ENCODE results near the gene CFAP46. TPM values are rescaled to one million over a fixed set of nuclear protein-coding genes. Genes with fewer than 3 reads are reported as not detected.

CFAP46 gene
- total RNA-seq, 1 donor from 2014 or later, result 1.3 TPM

DNA sequence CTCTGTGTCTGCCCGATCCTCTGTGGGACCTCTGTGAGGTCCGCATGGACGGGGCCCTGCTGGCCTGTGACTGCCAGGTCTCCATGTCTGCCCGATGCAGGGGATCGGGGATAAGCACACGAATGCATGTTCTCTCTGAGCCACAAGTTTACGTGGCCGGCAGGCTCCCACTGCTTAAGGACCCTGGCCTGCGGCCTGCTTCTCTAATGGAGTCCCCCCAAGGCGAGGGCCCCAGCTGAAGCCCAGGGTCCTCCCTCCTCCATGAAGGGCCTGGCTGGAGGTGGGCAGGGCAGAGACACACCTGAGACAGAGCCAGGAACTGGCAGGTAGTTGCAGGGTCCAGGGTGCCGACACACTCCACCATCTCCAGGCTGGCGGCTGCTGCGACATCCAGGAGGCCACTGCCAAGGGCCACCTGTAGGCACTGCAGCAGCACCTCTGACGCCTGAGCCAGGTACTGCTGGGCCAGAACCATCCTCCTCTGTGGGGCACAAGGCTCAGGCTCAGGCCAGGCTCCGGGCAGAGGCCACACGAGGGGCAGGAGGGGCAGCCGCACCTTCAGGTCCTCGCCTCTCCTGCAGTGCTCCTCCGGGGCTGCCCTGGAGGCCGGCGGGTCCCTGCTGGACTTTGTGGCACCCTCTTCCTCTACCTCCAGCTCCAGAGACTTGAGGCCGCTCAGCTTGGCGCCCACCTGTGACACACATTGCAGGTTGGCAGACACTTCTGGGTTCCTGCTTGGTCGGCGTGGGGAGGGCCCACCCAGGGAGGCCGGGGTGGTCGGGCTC is 95.5 kb downstream of the CFAP46 start:
- no peak for TF ChIP-seq EZH2 (IDR thresholded peaks at IDR 0.05; ENCODE audit: insufficient read depth, low read length)
- TF ChIP-seq, protein P1, sequence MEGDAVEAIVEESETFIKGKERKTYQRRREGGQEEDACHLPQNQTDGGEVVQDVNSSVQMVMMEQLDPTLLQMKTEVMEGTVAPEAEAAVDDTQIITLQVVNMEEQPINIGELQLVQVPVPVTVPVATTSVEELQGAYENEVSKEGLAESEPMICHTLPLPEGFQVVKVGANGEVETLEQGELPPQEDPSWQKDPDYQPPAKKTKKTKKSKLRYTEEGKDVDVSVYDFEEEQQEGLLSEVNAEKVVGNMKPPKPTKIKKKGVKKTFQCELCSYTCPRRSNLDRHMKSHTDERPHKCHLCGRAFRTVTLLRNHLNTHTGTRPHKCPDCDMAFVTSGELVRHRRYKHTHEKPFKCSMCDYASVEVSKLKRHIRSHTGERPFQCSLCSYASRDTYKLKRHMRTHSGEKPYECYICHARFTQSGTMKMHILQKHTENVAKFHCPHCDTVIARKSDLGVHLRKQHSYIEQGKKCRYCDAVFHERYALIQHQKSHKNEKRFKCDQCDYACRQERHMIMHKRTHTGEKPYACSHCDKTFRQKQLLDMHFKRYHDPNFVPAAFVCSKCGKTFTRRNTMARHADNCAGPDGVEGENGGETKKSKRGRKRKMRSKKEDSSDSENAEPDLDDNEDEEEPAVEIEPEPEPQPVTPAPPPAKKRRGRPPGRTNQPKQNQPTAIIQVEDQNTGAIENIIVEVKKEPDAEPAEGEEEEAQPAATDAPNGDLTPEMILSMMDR (IDR thresholded peaks at IDR 0.05; ENCODE audit: insufficient read depth, low read depth, low read length), result no peak
- DNase-seq (ENCODE audit: low read depth) (no peak), FAIRE-seq (no peak)
- Histone ChIP-seq H3K4me1 (ENCODE audit: insufficient read depth, low read length) (no peaks in the 10 kb centered on the region), H4K20me1 (ENCODE audit: insufficient read depth, low read length) (no peaks in the 10 kb centered on the region), H3K36me3 (ENCODE audit: insufficient read depth, low read length) (no peaks in the 10 kb centered on the region), H3K27me3 (ENCODE audit: insufficient read depth, low read length) (peaks cover 2% of the 10 kb centered on the region), H3K9me3 (ENCODE audit: insufficient read depth, low read depth, low read length) (no peaks in the 10 kb centered on the region), H3K4me2 (ENCODE audit: low read length) (no peak overlapping the region), H3K4me3 (ENCODE audit: insufficient read depth, low read depth, low read length) (no peak overlapping the region), H2AFZ (ENCODE audit: low read depth, low read length) (no peak overlapping the region), H3K9ac (ENCODE audit: low read length) (no peak overlapping the region), H3K79me2 (ENCODE audit: insufficient read depth, low read length) (no peaks in the 10 kb centered on the region), H3K27ac (ENCODE audit: low read depth, low read length) (no peak overlapping the region)
- Mint-ChIP-seq H3K36me3 (ENCODE audit: low read depth, unreplicated experiment) (peaks cover 4% of the 10 kb centered on the region), H3K27ac (ENCODE audit: unreplicated experiment) (no peak overlapping the region), H3K4me3 (ENCODE audit: unreplicated experiment) (no peak overlapping the region), H3K27me3 (ENCODE audit: low read depth, unreplicated experiment) (peaks cover 30% of the 10 kb centered on the region), H3K9me3 (ENCODE audit: unreplicated experiment) (peaks cover 6% of the 10 kb centered on the region), H3K4me1 (ENCODE audit: low read depth, unreplicated experiment) (no peaks in the 10 kb centered on the region)

DNA sequence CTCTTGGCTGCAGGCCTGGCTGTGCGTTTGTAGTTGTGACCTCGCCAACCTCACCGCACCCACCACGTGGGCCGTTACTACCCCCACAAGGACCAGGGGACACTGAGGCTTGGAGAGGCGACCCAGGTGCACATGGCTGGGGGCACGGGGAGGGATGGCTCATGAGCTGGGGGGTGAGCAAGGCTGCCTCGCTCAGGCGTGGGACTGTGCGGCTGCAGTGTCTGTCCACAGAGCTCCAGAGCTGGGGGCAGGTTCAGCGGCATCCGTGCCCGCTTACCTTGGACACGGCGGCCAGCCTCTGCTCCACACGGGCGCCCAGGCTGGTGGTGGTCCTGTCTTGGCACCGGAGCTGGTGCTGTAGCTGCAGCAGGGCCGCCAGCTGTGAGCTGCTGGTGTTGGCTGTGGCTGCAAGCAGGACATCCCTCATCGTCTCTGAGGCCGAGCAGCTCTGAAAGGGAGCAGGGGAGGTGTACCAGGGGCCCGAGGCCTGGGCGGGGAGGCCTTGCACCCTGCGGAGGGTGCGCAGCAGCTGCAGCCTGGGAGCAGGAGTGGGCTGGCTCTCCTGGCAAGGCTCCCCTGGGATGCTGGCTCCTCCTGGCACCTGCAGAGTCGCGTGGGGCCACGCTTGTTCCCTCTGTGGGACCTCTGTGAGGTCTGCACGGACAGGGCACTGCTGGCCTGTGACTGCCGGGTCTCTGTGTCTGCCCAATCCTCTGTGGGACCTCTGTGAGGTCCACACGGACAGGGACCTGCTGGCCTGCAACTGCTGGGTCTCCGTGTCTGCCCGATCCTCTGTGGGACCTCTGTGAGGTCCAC is 96.4 kb downstream of the CFAP46 start:
- Histone ChIP-seq H3K4me2 (ENCODE audit: low read length) (no peak overlapping the region), H3K4me1 (ENCODE audit: insufficient read depth, low read length) (no peaks in the 10 kb centered on the region), H3K9me3 (ENCODE audit: insufficient read depth, low read depth, low read length) (no peaks in the 10 kb centered on the region), H4K20me1 (ENCODE audit: insufficient read depth, low read length) (no peaks in the 10 kb centered on the region), H3K79me2 (ENCODE audit: insufficient read depth, low read length) (no peaks in the 10 kb centered on the region), H3K27me3 (ENCODE audit: insufficient read depth, low read length) (peaks cover 2% of the 10 kb centered on the region), H3K27ac (ENCODE audit: low read depth, low read length) (no peak overlapping the region), H3K9ac (ENCODE audit: low read length) (no peak overlapping the region), H2AFZ (ENCODE audit: low read depth, low read length) (no peak overlapping the region), H3K36me3 (ENCODE audit: insufficient read depth, low read length) (no peaks in the 10 kb centered on the region), H3K4me3 (ENCODE audit: insufficient read depth, low read depth, low read length) (no peak overlapping the region)
- H3K4me1 Mint-ChIP-seq (ENCODE audit: low read depth, unreplicated experiment), result no peaks in the 10 kb centered on the region
- H3K9me3 Mint-ChIP-seq (ENCODE audit: unreplicated experiment), result peaks cover 7% of the 10 kb centered on the region
- FAIRE-seq (no peak), DNase-seq (ENCODE audit: low read depth) (no peak)
- peaks cover 2% of the 10 kb centered on the region for H3K36me3 Mint-ChIP-seq (ENCODE audit: low read depth, unreplicated experiment)
- no peak overlapping the region for H3K4me3 Mint-ChIP-seq (ENCODE audit: unreplicated experiment)
- no peak overlapping the region for H3K27ac Mint-ChIP-seq (ENCODE audit: unreplicated experiment)
- TF ChIP-seq, protein P1 (IDR thresholded peaks at IDR 0.05; ENCODE audit: insufficient read depth, low read depth, low read length), result no peak
- no peak for TF ChIP-seq EZH2 (IDR thresholded peaks at IDR 0.05; ENCODE audit: insufficient read depth, low read length)
- H3K27me3 Mint-ChIP-seq (ENCODE audit: low read depth, unreplicated experiment), result peaks cover 27% of the 10 kb centered on the region

Data from astrocyte (in vitro differentiated cells and primary cell).